NB4 (cell line): ENCODE results near the gene LAMB3.

ENCODE experiments used
- DNase-seq: peaks from one replicate; pipeline ENCODE4 v3.0.0; 2010; ENCODE audit warnings: low read depth
- H3K4me3 ChIP-seq: one replicate; pipeline ENCODE4 v1.5.1; 2011; ENCODE audit warnings: mild to moderate bottlenecking, low read depth, low read length, moderate library complexity
- MYC ChIP-seq: IDR thresholded peaks from 2 replicates; pipeline ENCODE4 v1.6.1; 2011; ENCODE audit warnings: low read depth, low read length
- POLR2A ChIP-seq: IDR thresholded peaks from 2 replicates; pipeline ENCODE4 v1.6.1; 2011; ENCODE audit warnings: mild to moderate bottlenecking; ENCODE audit not compliant: insufficient read length; ENCODE audit errors: extremely low read depth
- TF ChIP-seq, protein P1 (sequence below): IDR thresholded peaks from 2 replicates; pipeline ENCODE4 v1.6.1; 2011; ENCODE audit warnings: low read depth, low read length
- TF ChIP-seq, protein P2 (sequence below): IDR thresholded peaks from one replicate; pipeline ENCODE4 v1.5.1; 2012; ENCODE audit warnings: low read depth, low read length

LAMB3 gene

DNA sequence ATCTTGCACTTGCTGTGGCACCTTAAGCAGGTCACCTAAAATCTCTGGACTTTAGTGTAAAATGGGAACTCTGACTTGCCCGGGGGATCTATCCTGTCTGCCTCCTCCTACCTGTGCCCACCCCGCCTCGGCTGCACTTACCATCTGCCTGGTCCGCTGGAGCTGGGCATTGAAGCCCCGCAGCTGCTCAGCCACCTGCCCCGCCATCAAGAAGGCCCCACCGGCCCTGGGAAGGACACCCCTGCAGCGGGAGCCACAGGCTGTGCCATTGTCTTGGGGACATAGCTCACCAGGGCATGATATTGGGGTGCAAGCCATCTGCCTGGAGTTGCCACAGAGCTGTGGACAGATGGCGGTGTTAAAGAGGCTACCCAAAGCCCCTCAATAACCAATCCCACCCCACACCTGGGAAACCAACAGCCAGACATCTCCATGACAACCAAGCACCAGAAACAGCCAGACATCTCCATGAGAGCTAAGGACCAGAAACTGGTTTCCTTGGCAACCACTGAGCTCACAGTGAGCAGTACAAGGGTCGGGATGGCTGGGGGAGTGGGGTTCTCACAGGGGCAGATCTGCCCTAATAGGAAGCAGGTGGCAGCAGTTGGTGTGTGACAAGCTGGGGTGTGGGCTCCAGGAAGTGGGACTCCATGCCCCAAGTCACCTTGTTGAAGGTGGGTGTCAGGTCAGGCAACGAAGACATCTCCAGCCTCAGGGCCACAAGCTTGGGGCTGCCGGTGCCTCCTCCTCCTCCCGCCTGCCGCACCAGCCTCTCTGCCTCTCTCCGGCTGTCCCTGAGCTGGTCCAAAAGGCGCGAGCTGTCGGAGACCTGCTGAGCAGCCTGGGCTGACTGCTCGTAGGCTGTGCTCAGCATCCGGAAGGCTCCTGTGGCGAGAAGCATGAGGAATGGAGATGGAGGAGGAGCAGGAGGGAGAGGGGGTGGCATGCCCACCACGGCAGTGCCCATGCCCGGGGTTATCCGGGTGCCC, 29.1 kb downstream of the LAMB3 start:
- DNase-seq = no peak
- TF ChIP-seq, protein P1, sequence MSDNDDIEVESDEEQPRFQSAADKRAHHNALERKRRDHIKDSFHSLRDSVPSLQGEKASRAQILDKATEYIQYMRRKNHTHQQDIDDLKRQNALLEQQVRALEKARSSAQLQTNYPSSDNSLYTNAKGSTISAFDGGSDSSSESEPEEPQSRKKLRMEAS = no peak
- TF ChIP-seq POLR2A (no peak), MYC (no peak)
- TF ChIP-seq, protein P2, sequence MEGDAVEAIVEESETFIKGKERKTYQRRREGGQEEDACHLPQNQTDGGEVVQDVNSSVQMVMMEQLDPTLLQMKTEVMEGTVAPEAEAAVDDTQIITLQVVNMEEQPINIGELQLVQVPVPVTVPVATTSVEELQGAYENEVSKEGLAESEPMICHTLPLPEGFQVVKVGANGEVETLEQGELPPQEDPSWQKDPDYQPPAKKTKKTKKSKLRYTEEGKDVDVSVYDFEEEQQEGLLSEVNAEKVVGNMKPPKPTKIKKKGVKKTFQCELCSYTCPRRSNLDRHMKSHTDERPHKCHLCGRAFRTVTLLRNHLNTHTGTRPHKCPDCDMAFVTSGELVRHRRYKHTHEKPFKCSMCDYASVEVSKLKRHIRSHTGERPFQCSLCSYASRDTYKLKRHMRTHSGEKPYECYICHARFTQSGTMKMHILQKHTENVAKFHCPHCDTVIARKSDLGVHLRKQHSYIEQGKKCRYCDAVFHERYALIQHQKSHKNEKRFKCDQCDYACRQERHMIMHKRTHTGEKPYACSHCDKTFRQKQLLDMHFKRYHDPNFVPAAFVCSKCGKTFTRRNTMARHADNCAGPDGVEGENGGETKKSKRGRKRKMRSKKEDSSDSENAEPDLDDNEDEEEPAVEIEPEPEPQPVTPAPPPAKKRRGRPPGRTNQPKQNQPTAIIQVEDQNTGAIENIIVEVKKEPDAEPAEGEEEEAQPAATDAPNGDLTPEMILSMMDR = no peak
- no peak overlapping the region for H3K4me3 ChIP-seq

DNA sequence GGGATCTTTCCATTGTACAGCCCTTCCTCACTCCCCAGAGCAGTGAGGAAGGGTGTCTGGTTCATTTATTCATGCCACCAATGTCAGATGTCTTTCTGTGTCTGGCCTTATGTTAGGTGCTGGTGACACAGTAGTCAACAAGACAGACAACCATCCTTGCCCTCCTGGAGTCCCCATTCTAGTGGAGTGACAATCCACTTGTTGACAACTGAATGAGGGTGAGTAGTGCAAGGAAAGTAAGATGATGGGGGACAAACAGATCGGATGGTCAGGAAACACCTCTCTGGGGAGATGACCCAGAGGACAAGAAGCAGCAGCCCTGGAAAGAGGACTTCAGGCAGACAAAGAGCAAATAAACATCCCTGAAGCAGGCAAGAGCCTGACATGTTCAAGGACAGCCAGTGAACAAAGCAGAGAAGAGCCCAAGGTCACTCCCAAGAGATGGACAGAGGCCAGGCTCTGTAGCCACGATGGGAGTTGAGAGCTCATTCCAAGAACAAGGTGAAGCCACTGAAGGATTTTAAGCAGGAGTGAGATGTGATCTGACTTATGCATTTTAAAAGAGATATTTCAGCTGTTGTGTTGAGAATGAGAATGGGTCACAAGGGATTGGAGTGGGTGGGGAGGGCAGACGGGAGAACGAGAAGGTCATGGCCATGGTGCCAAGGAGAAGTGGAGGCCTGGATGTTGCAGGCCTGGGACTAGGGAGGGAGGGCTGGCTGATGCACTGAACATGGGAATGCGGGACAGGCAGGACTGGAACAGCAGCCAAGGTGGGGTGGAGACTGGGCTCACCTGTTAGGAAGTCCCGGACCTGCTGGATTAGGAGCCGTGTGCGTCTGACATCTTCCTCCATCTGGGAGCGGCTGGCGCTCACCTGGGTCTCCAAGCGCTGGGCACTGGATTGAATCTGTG, 30.2 kb downstream of the LAMB3 start:
- no peak overlapping the region for H3K4me3 ChIP-seq
- TF ChIP-seq POLR2A (no peak), MYC (no peak)
- TF ChIP-seq, protein P1 = no peak
- TF ChIP-seq, protein P2 = no peak
- DNase-seq = no peak

DNA sequence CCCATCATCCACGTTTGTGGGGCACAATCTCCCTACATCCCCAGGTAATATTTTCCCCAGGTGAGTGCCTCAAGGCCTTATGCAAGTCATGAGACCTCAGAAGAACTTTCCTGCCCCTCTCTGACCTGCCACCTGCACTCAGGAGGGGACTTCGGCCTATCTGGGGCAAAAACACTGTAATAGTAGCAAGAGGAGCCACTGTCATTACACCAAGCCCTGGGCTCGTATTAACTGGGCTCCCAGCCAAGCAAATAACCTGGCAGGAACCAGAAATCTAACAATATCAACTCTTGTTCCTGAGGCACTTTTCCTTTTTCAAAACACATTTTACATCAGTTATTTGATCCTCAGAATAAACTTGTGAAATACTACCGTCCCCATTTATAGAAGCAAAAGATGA, 30.9 kb downstream of the LAMB3 start:
- TF ChIP-seq MYC (no peak), POLR2A (no peak)
- TF ChIP-seq, protein P2 = no peak
- TF ChIP-seq, protein P1 = no peak
- no peak overlapping the region for H3K4me3 ChIP-seq
- no peak for DNase-seq

DNA sequence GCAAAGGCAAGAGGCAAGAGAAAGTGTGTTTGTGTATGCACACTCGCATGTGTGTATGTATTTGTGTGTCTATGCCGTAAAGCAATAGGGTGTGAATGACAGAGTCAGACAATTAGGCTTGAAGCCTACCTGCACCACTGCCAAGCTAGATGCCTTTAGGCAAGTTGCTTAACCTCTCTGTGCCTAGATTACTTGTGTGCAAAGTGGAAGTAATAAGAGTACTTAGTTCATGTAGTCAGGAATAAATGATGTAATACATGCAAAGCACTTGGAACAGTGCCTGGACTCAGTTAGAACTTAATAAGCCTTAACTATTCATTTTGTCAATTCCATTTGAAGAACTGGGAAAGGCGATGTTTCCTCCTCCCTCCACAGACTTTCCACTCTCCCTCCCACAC, 31.7 kb downstream of the LAMB3 start:
- no peak for DNase-seq
- TF ChIP-seq POLR2A = no peak
- TF ChIP-seq, protein P2 = no peak
- TF ChIP-seq, protein P1 = no peak
- TF ChIP-seq MYC = no peak
- H3K4me3 ChIP-seq = no peak overlapping the region

DNA sequence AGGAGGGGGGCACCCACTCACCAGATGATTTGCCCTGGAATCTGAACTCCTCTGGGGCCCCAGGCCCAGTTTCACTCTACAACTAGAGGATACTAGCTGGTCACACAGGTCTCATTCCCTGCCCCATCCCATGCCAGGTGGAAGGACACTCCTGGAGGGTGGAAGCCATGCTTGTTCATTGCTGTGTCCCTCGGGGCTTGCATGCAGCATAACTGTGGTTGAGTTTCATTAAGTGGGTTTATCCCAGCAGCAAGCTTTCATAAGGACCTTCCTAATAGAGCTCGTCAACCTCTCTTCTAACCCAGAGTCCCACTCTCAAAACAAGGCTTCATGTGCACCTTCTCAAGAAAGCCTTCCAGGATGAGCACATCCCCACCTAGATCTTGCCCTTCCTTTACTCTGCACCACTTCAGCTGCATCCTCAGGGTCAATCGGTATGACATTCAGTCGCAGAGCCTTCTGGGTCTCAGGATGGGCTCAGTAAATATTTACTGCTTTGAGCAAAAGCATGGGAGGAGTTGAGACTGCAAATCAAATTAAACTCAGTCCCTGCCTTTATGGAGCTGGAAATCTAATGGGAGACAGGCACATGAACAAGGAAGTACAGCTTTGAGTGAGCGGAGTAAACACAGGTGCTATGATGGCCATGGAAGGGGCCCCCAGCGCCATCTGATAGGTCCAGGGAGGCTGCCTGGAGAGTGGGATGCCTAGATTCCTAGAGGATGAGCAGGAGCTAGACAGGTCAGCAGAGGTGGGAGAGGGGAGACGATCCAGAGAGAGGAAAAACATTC, 32.3 kb downstream of the LAMB3 start:
- DNase-seq = no peak
- H3K4me3 ChIP-seq = no peak overlapping the region
- TF ChIP-seq, protein P2 = no peak
- no peak for TF ChIP-seq POLR2A
- TF ChIP-seq MYC = no peak
- TF ChIP-seq, protein P1 = no peak
